ENCODE data around the gene KASH5.

The KASH5 gene

GRCh38 chr19:49421039-49421877 lies 33.2 kb downstream of the KASH5 start:
- DNase-seq (ENCODE audit: low read depth): no peak

DNA sequence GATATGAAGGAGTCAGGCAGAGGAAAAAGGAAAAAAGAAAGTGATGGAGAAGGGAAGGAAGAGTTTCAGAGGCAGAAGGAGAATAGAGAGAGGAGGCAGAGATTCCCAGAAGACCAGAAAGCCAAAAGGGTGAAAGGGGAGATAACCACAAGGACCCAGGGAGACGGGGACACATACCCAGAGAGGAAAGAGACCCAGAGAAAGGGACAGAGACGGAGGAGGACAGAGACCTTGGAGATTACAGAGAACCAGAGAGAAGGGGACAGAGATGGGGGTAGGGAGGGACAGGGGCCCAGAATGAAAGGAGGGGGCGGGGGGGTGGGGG lies 33.8 kb downstream of the KASH5 start:
- no peak for DNase-seq (ENCODE audit: low read depth)

- DNase-seq (ENCODE audit: low read depth): no peak
These were observed 34.5 kb downstream of the KASH5 start for GRCh38 chr19:49422407-49423070.

- DNase-seq (ENCODE audit: low read depth): no peak
These were observed 35.3 kb downstream of the KASH5 start, which contains the start of gene PTH2 for GRCh38 chr19:49423071-49423984. Gene PTH2 (minus strand): TSS chr19:49423441. CDS start chr19:49423339, 102 bp downstream.

DNA sequence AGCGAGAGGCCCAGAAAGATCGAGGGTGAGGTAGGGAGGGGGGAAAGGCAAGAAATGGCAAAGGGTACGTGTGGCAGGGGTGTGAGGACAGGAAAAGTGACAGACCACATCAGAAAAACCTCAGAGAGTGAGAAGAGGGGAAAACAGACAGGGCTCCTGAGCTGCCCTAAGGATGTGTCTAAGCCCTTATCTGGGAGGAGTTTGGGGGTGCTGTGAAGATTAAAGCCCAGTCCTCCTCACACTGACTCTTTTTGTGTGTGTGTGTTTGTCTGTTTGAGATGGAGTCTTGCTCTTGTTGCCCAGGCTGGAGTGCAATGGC lies 35.9 kb downstream of the KASH5 start:
- DNase-seq (ENCODE audit: low read depth): no peak

- no peak for DNase-seq (ENCODE audit: low read depth)
These were observed 37.1 kb downstream of the KASH5 start, which contains the start of gene GFY for GRCh38 chr19:49425178-49425577. Gene GFY (plus strand): TSS chr19:49425388. CDS start chr19:49426431, 1,043 bp downstream.

GRCh38 chr19:49425922-49426592 lies 38.0 kb downstream of the KASH5 start:
- no peak for DNase-seq (ENCODE audit: low read depth)

DNA sequence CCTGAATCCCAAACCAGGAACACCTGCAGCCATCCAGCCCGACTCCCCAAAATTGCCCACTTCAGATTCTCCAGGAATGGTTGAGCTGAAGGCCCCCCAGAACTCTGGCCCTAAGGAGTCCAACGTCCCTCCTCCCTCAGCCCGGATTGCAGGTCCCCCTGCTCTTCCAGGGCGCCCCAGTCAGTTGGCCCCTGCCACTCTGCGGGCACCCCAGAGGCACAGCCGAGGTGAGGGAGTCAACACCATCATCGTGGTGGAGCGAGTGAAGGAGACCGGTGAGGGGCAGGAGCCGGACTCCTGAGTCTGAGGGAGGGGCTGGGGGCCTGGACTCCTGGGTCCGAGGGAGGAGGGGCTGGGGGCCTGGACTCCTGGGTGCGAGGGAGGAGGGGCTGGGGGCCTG lies 39.3 kb downstream of the KASH5 start:
- no peak for DNase-seq (ENCODE audit: low read depth)

GRCh38 chr19:49427855-49428546 lies 40.0 kb downstream of the KASH5 start:
- DNase-seq (ENCODE audit: low read depth): no peak

GRCh38 chr19:49428547-49429451 lies 40.8 kb downstream of the KASH5 start:
- DNase-seq (ENCODE audit: low read depth): no peak

DNA sequence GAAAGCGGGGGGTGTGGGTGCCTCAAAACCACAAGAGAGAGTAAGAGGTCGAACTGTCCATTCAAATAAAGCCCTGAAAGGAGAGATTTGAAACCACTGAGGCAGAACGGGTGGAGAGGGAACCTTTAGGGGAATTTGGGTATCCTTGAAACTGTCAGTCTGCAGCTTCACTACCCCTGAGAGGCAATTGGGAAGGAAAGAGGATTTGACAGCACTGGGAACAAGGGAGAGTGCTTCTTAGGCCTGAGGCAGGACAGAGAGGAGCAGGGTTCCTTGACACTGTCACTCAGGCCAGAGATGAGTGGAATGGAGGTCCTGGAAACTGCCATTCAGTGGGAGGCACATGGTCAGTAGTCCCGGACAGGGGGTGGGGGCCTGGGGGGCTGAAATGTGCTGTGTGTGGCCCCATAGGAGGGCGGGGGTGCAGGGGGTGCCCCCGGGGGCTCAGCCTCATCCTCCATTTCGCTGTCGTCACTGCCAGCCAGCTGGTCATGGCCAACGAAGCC lies 42.2 kb downstream of the KASH5 start:
- no peak for DNase-seq (ENCODE audit: low read depth)

DNA sequence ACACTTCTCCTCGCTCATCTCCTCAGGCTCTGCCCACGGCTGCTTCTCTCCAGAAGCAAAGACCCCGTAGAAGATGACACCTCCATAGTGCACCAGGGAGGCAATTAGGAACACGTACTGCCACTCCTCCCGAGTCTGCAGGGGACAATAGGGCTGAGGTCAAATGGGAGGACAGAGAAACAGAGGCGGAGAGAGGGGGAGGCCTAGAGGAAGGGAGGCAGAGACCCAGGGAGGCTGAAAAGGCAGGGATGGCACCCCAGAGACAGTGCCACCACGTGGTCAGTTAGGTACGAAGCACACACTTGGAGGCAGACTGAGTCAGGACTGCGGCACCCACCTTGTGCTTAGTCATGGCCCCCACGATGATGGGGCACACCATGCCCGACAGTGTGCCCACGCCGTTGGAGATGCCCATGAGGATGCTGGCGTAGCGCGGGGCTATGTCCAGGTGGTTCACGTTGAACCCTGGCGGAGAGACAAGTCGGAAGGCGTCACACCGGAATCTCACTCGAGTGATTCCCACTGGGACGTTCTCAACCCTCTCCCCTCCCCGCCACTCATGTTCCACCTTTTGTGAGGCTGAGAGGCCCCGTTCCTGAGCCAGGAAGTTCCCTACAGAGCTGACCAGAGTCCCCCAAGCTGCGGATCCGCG lies 42.8 kb downstream of the KASH5 start:
- DNase-seq (ENCODE audit: low read depth): no peak

DNA sequence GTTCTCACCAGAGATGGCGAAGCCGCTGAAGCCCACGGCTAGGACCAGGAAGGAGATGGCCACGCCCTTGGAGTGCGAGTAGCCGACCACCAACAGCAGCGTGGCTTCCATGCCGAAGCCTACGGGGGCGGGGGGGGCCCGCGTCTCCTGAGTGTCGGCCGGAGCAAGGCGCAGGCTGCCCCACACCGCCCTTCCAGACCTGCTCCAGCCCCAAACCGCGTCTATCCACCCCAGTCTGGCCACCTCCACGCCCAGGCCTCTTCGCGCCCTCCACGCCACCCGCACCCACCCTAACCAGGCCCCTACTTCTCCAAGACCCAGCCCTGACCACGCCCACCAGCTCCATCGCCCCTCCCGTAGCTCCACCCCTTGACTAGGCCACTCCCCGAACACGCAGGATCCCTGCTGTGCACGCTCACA lies 43.3 kb downstream of the KASH5 start:
- no peak for DNase-seq (ENCODE audit: low read depth)

- DNase-seq (ENCODE audit: low read depth): no peak
These were observed 44.4 kb downstream of the KASH5 start for GRCh38 chr19:49432141-49433073.

DNA sequence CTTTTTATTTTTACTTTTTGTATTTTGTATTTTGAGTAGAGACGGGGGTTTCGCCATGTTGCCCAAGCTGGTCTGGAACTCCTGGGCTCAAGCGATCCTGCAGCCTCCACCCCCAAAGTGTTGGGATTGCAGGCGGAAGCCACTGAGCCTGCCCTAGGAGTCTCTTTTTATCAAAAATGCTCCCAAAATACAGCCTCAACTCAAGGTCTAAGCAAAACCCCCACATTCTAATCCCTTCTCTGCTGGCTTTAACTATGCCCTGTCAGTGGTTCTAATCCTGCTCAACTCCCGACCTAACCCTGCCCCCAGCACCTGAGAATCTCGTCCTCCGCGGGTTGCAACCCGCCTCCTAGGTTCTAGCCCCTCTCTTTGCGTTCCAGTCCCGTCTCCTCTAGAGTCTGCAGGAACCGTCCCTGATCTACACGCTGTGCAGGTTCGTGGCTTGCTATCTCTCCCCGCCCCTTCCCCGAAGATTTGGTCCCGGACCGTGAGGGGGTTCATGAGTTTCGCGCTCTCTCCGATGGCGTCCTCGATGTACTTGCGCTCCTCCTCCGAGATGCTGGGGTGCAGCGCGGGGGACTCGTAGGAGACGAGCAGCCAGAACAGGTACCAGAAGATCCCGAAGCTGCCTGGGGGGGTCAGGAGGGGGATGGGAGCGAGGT lies 45.3 kb downstream of the KASH5 start:
- no peak for DNase-seq (ENCODE audit: low read depth)

DNA sequence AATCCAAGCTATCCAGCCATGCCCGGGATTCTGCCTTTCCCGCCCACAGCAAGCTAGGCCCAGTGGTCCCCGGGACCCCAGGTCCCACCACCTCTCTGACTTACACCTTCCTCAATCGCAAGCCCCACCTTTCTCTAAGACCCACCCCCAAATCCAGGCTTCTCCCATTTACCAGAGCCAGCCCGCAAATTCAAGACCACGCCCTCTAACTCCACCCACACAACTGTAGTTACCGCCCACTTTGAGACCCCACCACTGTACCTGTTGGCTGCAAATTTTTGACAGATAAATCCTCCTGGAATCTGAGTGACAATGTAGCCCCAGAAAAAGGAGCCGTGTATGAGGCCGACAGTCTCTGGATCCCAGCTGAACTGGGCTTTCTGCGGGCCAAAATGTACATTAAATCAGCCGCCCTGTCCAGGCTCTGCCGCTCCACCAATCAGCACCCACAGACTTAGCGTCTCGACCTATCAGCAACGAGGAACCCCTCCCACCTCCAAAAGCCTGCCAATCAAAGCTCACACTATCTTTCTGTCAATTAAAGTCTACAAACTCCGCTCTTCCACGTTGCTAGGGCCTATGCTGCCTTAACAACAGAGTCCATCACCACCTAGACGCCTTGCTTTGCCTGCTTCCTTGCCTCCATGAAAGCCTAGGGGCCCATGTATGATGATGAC lies 47.0 kb downstream of the KASH5 start:
- no peak for DNase-seq (ENCODE audit: low read depth)

DNA sequence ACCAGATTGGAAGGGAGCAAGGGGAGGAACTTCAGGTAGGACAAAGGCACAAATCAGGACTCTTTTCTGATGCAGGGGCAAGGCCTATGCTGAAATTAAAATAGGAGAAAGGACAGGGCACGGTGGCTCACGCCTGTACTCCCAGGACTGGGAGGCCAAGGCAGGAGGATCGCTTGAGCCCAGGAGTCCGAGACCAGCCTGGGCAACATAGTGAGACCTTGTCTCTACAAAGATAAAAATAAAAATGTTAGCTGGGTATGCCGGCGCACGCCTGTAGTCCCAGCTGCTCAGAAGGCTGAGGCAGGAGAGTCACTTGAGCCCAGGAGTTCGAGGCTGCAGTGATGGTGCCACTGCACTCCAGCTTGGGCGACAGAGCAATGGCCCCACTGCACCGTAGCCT lies 47.6 kb downstream of the KASH5 start:
- no peak for DNase-seq (ENCODE audit: low read depth)
